GM18907 (cell line): ENCODE results near the gene CSMD2.

Experiments used
- ATAC-seq: cut with Tn5 transposase; IDR thresholded peaks from one replicate; pipeline ENCODE4 v1.9.1; 2021; ENCODE audit warnings: mild to moderate bottlenecking, moderate library complexity; ENCODE audit not compliant: unreplicated experiment

Gene CSMD2

GRCh38 chr1:33784876-33785275 is 380.2 kb downstream of the CSMD2 start:
- no peak for ATAC-seq

DNA sequence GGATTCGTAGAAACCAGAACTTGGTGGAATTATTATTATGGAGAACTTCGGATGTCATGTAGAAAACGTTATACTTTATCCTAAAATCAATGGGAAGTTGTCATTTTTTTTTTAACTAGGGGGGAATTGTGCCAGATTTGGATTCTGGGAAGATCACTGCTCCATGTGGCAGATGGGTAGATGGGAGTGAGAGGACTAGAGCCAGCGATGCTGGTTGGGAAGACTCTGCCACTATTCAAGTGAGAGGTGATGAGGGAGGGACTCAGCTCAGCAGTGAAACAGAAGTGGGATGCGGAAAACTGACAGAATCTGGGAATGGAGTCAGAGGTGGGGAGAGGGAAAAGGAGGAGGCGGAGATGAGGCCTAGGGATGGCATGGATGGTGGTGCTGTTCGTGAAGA is 382.3 kb downstream of the CSMD2 start:
- no peak for ATAC-seq

DNA sequence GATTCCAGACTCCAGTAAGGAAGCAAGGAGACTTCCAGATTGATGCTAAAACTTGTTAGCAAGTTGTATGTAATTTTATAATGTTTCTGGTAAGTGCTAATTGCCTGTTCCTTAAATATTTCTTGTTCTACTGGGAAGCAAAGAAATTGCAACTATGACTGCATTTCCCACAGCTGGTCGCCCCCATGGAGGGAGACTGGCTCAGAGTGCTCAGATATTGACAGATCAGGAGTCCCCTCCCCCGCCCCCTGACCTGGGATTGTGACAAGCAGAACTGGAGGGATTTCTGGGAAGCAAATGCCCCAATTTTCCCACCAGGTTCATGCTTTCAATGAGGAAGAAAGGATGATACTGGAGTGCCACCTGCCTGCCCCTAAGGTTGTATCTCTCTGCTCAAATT is 383.4 kb downstream of the CSMD2 start:
- ATAC-seq, result no peak

- ATAC-seq, result no peak
Measured at GRCh38 chr1:33777337-33777736, 387.7 kb downstream of the CSMD2 start.

DNA sequence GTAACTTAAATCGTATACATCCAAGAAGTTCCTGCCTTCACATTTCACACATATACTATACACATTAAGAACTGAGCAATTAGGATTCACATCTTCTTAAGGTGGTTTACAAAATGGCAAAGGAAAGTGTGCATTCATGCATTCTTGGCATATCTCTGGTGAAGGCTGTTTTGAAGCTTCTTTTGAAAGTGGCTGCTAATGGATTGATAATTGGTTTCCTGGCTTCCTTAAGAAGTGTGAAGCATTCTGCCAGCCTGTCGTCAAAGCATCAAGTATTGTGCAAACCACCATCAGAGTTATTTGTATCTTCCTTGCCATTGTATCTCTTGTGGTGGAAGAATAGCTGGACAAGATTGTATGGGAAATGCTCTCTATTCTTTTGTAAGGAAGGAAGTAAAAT is 396.2 kb downstream of the CSMD2 start:
- ATAC-seq, result no peak

- no peak for ATAC-seq
Measured at GRCh38 chr1:33768106-33768505, 396.9 kb downstream of the CSMD2 start.

DNA sequence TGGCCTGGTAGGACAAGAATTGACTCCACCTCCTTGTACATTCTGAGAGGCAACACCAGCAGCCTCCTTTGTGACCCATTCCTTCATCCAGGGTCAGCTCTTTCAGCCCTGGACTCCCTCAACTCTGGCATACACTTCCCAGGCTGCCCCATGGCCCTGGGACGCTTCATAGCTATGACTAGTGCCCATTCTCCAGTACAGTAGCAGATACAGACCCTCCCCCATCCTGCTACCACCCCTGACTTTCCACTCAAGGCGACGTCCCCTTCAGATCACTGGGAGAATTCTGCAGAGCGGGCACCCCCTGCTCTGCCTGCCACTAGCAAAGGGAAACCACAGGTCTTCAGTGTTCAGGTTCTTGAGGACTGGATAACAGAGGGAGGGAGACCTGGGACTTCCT is 400.9 kb downstream of the CSMD2 start:
- ATAC-seq, result no peak

DNA sequence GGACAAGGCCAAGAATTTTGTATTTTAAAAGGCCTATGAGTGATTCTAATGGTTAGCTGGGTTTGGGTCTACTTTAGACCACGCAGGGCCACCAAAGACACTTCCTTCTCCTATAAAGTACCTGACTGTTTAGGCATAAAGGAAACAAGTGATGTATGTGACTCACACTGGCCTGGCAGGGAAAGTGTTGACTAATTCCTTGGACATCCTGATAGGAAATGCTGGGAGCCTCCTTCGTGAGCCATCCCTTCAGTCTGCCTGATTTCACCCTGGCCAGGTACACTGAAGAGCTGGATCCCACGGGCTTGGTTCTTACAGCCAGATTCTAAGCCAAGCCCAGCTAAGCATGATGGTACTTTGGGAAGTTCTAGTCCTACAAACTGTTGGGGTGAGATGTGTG is 401.6 kb downstream of the CSMD2 start:
- no peak for ATAC-seq

- no peak for ATAC-seq
Measured at GRCh38 chr1:33762962-33763361, 402.1 kb downstream of the CSMD2 start.

DNA sequence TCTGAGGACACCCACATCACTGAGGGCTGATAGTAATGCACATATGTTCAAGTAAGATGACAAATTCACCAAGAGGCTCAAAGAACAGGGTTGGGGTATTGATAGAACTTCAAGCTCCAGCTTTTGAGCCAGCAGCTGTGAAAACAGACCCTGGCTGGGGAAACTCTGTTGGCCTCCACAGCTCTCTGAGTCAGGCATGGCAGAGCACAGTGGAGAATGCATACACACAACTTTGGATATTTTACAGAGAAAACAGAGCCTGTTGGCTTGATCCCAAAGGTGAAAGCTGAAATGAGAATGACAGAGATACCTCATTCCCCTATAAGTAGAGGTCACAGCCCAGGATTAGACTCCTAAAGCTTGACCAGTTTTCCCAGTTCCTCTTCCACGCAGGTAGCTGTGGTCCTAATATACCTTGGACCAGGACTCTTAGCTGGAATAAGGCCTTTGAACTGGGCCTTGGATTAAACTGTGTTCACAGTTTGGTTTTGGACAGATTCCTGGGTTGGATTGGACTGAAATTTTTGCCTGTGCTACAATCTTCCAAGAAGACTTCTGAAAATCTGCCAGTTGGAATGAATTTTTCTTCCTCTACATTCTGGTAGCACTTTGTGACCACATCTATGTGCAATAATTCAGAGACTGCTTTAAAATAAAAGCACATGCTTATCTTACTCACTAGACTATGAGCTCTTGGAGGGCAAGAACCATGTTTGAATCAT is 402.8 kb downstream of the CSMD2 start:
- ATAC-seq, result no peak

DNA sequence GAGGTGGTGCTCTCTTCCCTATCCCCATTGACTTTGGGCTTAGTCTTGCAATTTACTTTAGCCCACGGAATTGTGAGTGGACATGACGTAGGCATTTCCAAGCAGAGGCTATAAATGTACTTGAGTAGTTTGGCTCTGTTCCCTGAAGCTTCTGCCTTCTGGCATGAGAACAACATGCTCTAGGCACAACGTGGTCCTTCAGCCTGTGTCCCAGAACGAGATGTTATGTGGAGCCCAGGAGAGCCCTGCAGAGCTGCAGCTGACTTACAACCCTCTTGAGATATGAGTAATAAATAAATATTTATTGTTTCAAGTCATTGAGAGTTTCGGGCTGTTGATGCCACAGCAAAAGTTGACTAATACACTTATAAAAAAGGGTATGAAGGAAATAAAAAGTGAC is 406.3 kb downstream of the CSMD2 start:
- no peak for ATAC-seq

DNA sequence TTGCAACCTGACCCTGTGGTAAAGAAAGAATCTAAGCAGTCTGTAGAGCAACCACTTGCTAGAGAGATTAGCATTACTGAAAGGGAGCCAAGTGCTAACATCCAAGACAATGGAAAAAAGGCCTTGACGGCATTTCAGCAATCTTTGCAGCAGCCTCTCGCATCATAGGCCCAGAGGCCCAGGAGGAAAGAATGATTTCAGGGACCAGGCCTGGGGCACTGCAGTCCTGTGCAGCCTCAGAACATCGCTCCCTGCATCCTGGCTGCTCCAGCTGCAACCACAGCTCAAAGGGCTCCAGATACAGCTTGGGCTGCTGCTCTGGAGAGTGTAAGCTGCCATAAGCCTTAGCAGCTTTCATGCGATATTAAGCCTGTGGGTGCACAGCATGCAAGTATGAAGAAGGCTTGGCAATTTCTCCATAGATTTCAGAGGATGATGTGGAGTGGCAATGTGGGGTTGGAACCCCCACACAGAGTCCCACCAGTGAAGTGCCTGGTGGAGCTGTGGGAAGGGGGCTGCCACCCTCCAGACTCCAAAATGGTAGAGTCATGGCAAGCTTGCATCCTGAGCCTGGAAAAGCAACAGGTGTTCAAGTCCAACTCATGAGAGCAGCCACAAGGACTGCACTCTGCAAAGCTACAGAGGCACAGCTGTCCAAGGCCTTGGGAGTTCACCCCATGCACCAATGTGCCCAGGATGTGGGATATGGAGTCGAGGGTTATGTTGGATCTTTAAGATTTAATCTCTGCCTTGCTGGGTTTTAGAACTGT is 411.8 kb downstream of the CSMD2 start:
- no peak for ATAC-seq

DNA sequence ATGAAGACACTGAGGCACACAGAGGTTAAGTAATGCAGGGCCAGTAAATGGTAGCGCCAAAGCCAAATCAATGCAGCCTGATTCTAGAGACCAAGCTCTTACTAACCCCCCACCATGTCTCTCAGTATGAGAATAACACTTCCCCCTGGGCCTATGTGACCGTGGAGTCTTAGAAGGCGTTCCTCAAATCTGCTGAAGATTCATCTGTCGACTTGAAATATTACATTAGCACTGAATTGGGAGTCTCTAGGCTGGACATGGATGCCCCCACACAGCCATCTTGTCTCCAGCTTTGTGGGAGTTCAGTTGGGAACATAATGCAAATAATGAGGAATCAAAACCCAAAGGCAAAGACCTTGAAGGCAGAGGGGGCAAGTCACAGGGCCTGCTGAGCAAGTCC is 419.1 kb downstream of the CSMD2 start:
- ATAC-seq, result no peak

DNA sequence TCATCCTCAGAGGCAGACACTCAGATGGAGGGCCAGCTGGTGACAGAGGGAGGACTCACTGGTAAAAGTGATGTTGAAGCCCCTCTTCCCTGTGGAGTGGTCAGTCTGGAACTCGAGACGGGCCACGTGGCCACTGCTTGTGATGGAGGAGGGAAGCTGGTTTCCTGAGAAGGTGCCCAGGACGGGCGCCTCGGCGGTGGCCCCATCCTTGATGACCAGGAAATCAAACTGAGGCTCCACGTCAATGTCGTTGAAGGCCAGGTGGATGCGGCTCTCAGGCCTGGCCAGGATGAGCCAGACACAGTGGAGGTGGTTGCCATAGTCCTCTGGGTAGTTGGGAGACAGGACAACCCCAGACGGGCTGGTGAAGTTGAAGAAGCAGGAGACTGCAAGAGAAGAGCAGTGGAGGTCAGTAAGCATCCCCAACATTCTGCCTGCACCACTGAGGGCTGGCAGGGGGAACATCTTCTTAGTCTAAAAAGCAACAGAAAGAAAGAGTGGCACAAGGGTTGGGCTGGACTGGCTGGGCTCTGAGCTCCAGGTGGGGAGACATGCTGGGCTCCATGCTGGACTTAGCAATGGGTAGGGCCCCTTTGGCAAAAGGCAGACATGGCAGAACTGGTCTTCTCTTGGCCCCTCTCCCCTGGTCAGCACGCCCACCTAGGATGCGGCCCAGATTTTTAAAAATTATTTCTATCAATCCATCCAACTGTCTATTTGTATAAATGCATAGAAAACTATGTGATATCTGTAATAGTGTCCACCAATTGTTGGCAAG is 421.6 kb downstream of the CSMD2 start:
- no peak for ATAC-seq

- ATAC-seq, result no peak
Measured at GRCh38 chr1:33742663-33743062, 422.4 kb downstream of the CSMD2 start.

GRCh38 chr1:33741749-33742148 is 423.3 kb downstream of the CSMD2 start:
- ATAC-seq, result no peak

DNA sequence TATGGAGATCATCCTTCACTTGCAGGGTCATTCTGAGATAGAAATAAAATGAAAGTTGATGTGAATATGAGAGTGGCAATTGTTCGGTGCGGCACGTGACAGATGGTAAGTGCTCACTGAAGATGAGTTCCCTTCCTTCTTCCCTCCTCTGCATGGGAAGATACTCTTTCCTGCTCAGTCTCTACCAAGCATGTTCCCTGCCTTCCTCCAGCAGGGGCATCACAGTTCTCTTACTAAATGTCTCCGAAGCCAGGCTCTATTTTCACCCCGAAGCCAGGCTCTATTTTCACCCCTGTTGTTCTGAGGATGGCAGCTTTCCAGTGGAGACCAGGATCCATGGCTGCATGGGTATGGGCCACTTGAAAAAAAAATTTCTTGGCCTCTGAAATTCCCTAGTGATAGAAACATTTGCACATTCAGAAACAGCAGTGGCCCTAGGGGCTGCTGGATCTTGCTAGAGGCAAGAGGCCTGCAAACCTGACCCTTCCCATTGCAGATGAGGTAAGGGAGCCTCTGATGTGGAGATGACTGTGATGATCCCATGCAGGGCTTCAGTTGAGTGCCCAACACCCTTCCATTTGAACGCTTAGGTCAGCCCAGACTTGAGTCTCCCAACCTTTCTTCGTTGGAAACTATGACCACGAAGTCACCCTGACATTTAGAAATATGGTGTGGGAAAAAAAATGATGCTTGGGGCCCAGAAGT is 424.8 kb downstream of the CSMD2 start:
- ATAC-seq, result no peak

DNA sequence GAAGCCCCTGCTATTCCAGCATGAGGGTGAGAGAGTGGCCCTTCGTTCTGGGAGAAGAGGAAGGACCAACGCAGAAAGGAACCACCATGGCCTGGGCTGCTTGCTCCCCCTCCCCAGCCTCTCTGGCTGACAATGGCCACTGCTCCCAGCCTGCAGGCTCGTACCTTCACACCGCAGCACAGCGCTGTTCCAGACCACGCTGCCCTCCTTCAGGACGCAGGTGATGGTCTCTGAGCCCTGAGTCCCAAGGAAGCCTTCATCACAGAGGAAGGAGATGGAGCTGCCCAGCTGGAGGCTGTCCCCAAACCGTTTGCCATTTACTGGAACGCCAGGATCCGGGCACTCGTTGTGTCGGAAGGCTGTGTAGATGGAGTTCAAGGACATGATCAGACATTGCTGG is 426.1 kb downstream of the CSMD2 start:
- no peak for ATAC-seq

DNA sequence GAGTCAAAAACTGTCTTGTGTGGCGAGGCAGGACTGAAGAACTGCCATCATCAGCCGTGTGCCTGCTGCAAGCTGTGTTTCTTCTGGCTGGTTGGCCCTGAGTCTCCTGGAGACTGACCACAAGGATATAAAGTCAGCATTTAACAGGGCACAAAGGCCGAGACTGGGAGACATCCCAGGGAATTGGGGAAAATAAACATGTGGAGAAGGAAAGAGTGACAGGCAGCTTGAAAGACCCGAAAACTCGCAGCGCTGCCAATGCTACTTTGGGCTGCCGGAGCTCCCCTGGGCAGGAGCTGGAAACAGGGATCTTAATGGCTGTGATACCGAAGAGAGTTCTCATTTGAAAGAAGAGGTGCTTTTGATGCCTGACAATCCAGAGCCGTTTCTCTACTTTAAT is 426.5 kb downstream of the CSMD2 start:
- no peak for ATAC-seq

GRCh38 chr1:33736496-33736895 is 428.5 kb downstream of the CSMD2 start:
- no peak for ATAC-seq

DNA sequence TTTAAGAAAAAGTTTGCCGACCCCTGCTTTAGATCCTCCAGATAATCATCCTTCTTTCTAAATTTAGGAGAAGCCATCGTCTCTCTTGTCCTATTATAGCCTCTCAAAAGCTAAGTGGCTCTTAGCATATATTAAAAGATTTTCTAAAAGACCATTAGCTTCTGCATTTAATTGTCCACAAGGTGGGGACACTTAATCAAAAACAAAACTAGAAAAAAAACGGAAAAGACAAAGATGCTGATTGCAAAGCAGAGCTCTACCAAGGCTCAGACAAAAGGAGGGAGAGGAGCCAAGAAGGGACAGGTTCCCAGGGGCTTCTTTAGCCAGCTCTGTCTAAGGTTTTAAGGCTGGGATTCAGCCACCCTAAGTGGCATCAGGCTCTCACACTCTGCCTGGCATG is 429.4 kb downstream of the CSMD2 start:
- no peak for ATAC-seq
